HepG2 (cell line): ENCODE data around the gene EHBP1. TPM values are rescaled to one million over a fixed set of nuclear protein-coding genes. Genes with fewer than 3 reads are reported as not detected.

Experiments used
- ATAC-seq: fragments of 200-7000 bp; cut with Tn5 transposase; 3 replicates; pipeline ENCODE4 v1.9.1; 2020; ENCODE audit warnings: mild to moderate bottlenecking, moderate library complexity
- BruUV-seq: library from RNA; stranded (reverse); fragments of 400-500 nt; replicated peaks from 2 replicates; lab custom pipeline; 2021; lab: Mats Ljungman, UMichigan
- CTCF ChIA-PET: fragments of 300-600 bp; formaldehyde crosslinking; extraction: SDS; loops from one replicate; lab custom pipeline; 2021; ENCODE audit warnings: low total read pairs, inconsistent platforms, low intra/inter-chr PET ratio; lab: Yijun Ruan, JAX
- POLR2A ChIA-PET: fragments of 350-600 bp; sonication (Branson Sonifier 250); formaldehyde crosslinking; loops from one replicate; lab custom pipeline; 2020; ENCODE audit warnings: antibody characterized with exemption, inconsistent platforms; lab: Yijun Ruan, JAX
- DNase-seq: peaks from one replicate; pipeline ENCODE4 v3.0.0-alpha.2; 2015; ENCODE audit warnings: low spot score
- FAIRE-seq: peaks from 3 replicates; lab custom pipeline; 2011; peaks lifted over from hg19 to GRCh38; lab: Jason Lieb, UNC
- H2AFZ ChIP-seq: one replicate; pipeline ENCODE4 v1.6.1; 2011; ENCODE audit warnings: low read length, inconsistent platforms
- H3K27ac ChIP-seq: fragments of 300-600 bp; 3 replicates; pipeline ENCODE4 v1.8.0; 2011; ENCODE audit warnings: mixed run types, mild to moderate bottlenecking, mixed read lengths, low read length, inconsistent platforms; ENCODE audit not compliant: insufficient read depth; ENCODE audit errors: extremely low read length
- H3K27me3 ChIP-seq, 2 experiments: fragments of 200-600 bp in 1 of 2; 2 replicates in 1 of 2; 3 replicates in 1 of 2; pipeline versions ENCODE4 v1.6.0 to v1.8.0; 2011; ENCODE audit warnings: low read length in 2 of 2, mild to moderate bottlenecking in 2 of 2, moderate library complexity in 2 of 2, inconsistent platforms in 1 of 2; ENCODE audit not compliant: insufficient read depth in 2 of 2, control insufficient read depth in 1 of 2
- H3K36me3 ChIP-seq, 2 experiments: fragments of 200-600 bp in 1 of 2; replicated peaks in 1 of 2; 2 replicates in 1 of 2; 3 replicates in 1 of 2; pipeline versions ENCODE4 v1.5.1 to v1.8.0; 2011; ENCODE audit warnings: low read length in 2 of 2, inconsistent platforms in 1 of 2; ENCODE audit not compliant: insufficient read depth in 2 of 2, control insufficient read depth in 1 of 2
- H3K4me1 ChIP-seq: 2 replicates; pipeline ENCODE4 v1.5.1; 2012; ENCODE audit warnings: low read length, inconsistent platforms; ENCODE audit not compliant: insufficient read depth
- H3K4me2 ChIP-seq: 2 replicates; pipeline ENCODE4 v1.6.0; 2011; ENCODE audit warnings: low read depth, low read length, inconsistent platforms
- H3K4me3 ChIP-seq, 3 experiments: fragments of 200-600 bp in 1 of 3; sonication (generic), shearing (Covaris generic) in 1 of 3; replicated peaks in 1 of 3; 2 replicates each; pipeline ENCODE4 v1.5.1; 2011 to 2016; ENCODE audit warnings: low read length in 3 of 3, inconsistent platforms in 2 of 3, low read depth in 2 of 3, mild to moderate bottlenecking in 2 of 3, control low read depth in 1 of 3, mixed read lengths in 1 of 3; ENCODE audit not compliant: insufficient read depth in 1 of 3
- H3K79me2 ChIP-seq: one replicate; pipeline ENCODE4 v1.6.1; 2011; ENCODE audit warnings: low read length, inconsistent platforms; ENCODE audit not compliant: insufficient read depth
- H3K9ac ChIP-seq: 2 replicates; pipeline ENCODE4 v1.6.0; 2011; ENCODE audit warnings: mild to moderate bottlenecking, low read depth, low read length, inconsistent platforms; ENCODE audit not compliant: insufficient read depth
- H3K9me3 ChIP-seq: 2 replicates; pipeline ENCODE4 v1.5.1; 2012; ENCODE audit warnings: mild to moderate bottlenecking, low read length
- H4K20me1 ChIP-seq: 2 replicates; pipeline ENCODE4 v1.6.0; 2011; ENCODE audit warnings: inconsistent platforms, mild to moderate bottlenecking, low read length, moderate library complexity; ENCODE audit not compliant: insufficient read depth
- CSRNP2 ChIP-seq: sonication (generic); formaldehyde crosslinking; conservative IDR thresholded peaks from 2 replicates; pipeline ENCODE4 v1.8.0; 2022; ENCODE audit warnings: low read depth, missing genetic modification reagents
- EZH2 ChIP-seq: conservative IDR thresholded peaks from 2 replicates; pipeline ENCODE4 v1.6.1; 2012; ENCODE audit warnings: mild to moderate bottlenecking, low read depth, low read length, moderate library complexity
- GABPA ChIP-seq, 2 experiments: IDR thresholded peaks; 2 replicates each; pipeline ENCODE4 v1.6.1; 2011 to 2016; ENCODE audit warnings: low read depth in 2 of 2, low read length in 1 of 2, missing biosample characterization in 1 of 2, missing genetic modification characterization in 1 of 2
- JARID2 ChIP-seq: sonication (generic); formaldehyde crosslinking; IDR thresholded peaks from 2 replicates; pipeline ENCODE4 v1.8.1; 2023; ENCODE audit warnings: missing genetic modification reagents, inconsistent platforms; ENCODE audit not compliant: insufficient replicate concordance
- NFE2L1 ChIP-seq: sonication (generic); formaldehyde crosslinking; IDR thresholded peaks from 2 replicates; pipeline ENCODE4 v1.4.0; 2020; ENCODE audit warnings: missing genetic modification reagents, mild to moderate bottlenecking, borderline replicate concordance
- RNF219 ChIP-seq: sonication (generic); formaldehyde crosslinking; IDR thresholded peaks from 2 replicates; pipeline ENCODE4 v1.5.0; 2020; ENCODE audit warnings: mild to moderate bottlenecking, missing genetic modification reagents
- ZNF296 ChIP-seq: sonication (generic); formaldehyde crosslinking; conservative IDR thresholded peaks from 2 replicates; pipeline ENCODE4 v1.5.0; 2020; ENCODE audit warnings: mild to moderate bottlenecking, missing genetic modification reagents
- ZNF382 ChIP-seq: sonication (generic); formaldehyde crosslinking; IDR thresholded peaks from 2 replicates; pipeline ENCODE4 v1.5.0; 2020; ENCODE audit warnings: missing genetic modification reagents, mild to moderate bottlenecking, borderline replicate concordance
- ZNF761 ChIP-seq: sonication (generic); formaldehyde crosslinking; conservative IDR thresholded peaks from 2 replicates; pipeline ENCODE4 v1.4.0; 2020; ENCODE audit warnings: mild to moderate bottlenecking, missing genetic modification reagents
- WGBS: methylation state at CpG from one replicate; pipeline ENCODE4 v1.1.6; 2017; ENCODE audit warnings: low lambda C conversion rate; 5-methylcytosine and 5-hydroxymethylcytosine counted together
- in situ Hi-C: cut with HindIII; loops from 2 replicates; pipeline ENCODE4 v1.10.0; 2017; ENCODE audit warnings: low pct_unique_long_range_greater_than_20kb; ENCODE audit not compliant: extremely low pct_ligation_motif_present
- intact Hi-C: fragments of 100-400 bp; cut with micrococcal nuclease; formaldehyde crosslinking; loops from one replicate; pipeline ENCODE4 v1.10.0; 2022; ENCODE audit not compliant: unreplicated experiment
- polyA plus RNA-seq, 8 experiments: library from polyadenylated mRNA; depleted of rRNA in 3 of 8; stranded (reverse) in 7 of 8; unstranded in 1 of 8; fragments of >200 nt; fragmentation: Illumina TruSeq in 4 of 8; extraction: Trizol in 4 of 8; gene quantifications; 2 replicates each; pipeline versions ENCODE4 v1.2.1 to v1.2.3, GENCODE V29; 2011 to 2016; ENCODE audit warnings: low read depth in 4 of 8, missing spikeins in 1 of 8, mixed read lengths in 1 of 8; ENCODE audit not compliant: insufficient read depth in 1 of 8
- total RNA-seq, 5 experiments: library from RNA; depleted of rRNA; stranded (reverse); fragments of >200 nt; fragmentation: Illumina TruSeq; extraction: Trizol; gene quantifications; 2 replicates each; pipeline ENCODE4 v1.2.3, GENCODE V29; 2016; ENCODE audit warnings: low read depth in 1 of 5

Gene EHBP1
- total and polyA plus RNA-seq, 2 of the 13 experiments (the other 11 are each of a cell fraction or from before 2014, with no cell fraction given) = 93.5 to 146 TPM

GRCh38 chr2:62768615-62769014 is 63.1 kb downstream of the EHBP1 start:
- no peak for TF ChIP-seq CSRNP2 (CRISPR knock-in tag)
- no peak for TF ChIP-seq ZNF382 (CRISPR knock-in tag)
- no peak for TF ChIP-seq ZNF761 (CRISPR knock-in tag)
- no peak for TF ChIP-seq JARID2 (CRISPR knock-in tag)
- no peak for TF ChIP-seq ZNF296 (CRISPR knock-in tag)
- no peak for TF ChIP-seq GABPA (IDR thresholded peaks at IDR 0.05; ENCODE audit: low read depth, low read length)
- TF ChIP-seq GABPA (CRISPR knock-in tag; IDR thresholded peaks at IDR 0.05; ENCODE audit: low read depth) = no peak
- TF ChIP-seq EZH2 = no peak
- TF ChIP-seq NFE2L1 (CRISPR knock-in tag) = no peak
- no peak for TF ChIP-seq RNF219 (CRISPR knock-in tag)
- no peak for FAIRE-seq
- H3K79me2 ChIP-seq = peaks cover 61% of the 10 kb centered on the region
- no TSS peak for BruUV-seq
- 94% methylated on average over 3 of the region's 3 CpGs for WGBS
- H3K4me2 ChIP-seq = no peak overlapping the region
- H3K4me3 ChIP-seq = no peak overlapping the region
- peaks cover 17% of the 10 kb centered on the region; the same call in 1 of the 2 replicates for H4K20me1 ChIP-seq
- H3K9me3 ChIP-seq = no peaks in the 10 kb centered on the region
- H3K36me3 ChIP-seq = peaks cover 18 to 61% of the 10 kb centered on the region in 2 experiments
- ChIA-PET CTCF (no interaction called here), POLR2A (interaction anchor here (1.4 kb wide), 1 partner anchor 64 kb away, joined by 5 read pairs; the partner anchor contains the start of gene EHBP1)
- no peak for DNase-seq
- no peak for ATAC-seq
- no peak overlapping the region for H3K27ac ChIP-seq
- in situ Hi-C loops (no loop called here), intact Hi-C loops (no loop called here)
- H3K4me1 ChIP-seq = peaks cover 8% of the 10 kb centered on the region; the same call in 1 of the 2 replicates
- H3K27me3 ChIP-seq = no peaks in the 10 kb centered on the region
- no peak overlapping the region for H3K9ac ChIP-seq
- H2AFZ ChIP-seq = no peak overlapping the region
